Panc1 (cell line): ENCODE results near the gene TMEM115.

Experiments used
- POLR2AphosphoS5 ChIP-seq: IDR thresholded peaks from 2 replicates; pipeline ENCODE4 v1.6.1; 2012; ENCODE audit warnings: mild to moderate bottlenecking, low read depth, low read length, moderate library complexity
- SIN3A ChIP-seq: IDR thresholded peaks from 2 replicates; pipeline ENCODE4 v1.6.1; 2012; ENCODE audit warnings: low read depth, mild to moderate bottlenecking, low read length, moderate library complexity, borderline replicate concordance; ENCODE audit not compliant: insufficient read depth
- TF ChIP-seq, protein P1 (sequence below), 2 experiments: IDR thresholded peaks; 2 replicates each; pipeline ENCODE4 v1.6.1; 2011 to 2012; ENCODE audit warnings: low read depth in 2 of 2, control low read depth in 1 of 2, low read length in 1 of 2, mild to moderate bottlenecking in 1 of 2, moderate library complexity in 1 of 2; ENCODE audit not compliant: insufficient read depth in 1 of 2
- TF ChIP-seq, protein P2 (sequence below): fragments of 450-650 bp; IDR thresholded peaks from 2 replicates; pipeline ENCODE4 v1.5.1; 2017; ENCODE audit warnings: mild to moderate bottlenecking

DNA sequence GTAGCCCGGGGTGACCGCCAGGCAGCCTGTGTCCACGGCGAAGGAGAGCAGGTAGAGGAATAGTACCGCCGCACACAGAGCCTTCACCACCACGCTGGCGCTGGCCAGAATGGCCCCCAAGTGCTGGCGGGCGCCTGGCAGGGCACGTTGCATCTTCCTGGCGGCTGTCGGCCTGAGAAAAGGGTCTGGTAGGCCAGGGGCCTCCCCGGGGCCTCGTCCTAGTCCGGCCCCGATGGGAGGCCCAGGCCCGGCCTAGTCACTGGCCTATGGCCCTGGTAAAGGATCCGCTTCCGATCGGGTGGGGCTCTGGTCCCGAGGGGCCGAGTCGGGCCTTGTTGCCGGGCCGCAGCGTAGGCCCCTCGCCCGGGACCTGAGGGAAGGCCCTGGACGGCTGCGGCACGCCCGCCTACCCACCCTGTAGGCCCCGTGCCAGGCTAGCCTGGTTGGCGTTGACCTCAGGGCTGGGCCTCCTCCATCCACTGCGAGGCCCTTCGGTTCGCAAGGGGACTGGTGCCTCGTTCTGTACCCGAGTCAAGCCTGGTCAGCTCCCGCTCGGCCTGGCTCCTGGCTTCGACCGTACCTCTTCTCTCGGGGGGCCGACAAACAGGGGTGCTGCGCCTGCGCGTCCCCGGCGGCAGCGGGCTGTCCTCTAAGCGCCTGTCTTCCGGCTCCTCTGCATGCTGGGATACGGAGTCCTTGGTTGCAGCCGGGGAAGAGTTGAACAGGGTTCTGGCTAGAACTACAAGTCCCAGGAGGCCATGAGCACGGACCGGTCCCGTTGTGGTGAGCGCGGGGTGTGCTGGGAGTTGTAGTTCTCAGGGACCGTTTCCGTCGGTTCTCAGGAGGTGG, at the start of gene TMEM115:
- TF ChIP-seq, protein P1, sequence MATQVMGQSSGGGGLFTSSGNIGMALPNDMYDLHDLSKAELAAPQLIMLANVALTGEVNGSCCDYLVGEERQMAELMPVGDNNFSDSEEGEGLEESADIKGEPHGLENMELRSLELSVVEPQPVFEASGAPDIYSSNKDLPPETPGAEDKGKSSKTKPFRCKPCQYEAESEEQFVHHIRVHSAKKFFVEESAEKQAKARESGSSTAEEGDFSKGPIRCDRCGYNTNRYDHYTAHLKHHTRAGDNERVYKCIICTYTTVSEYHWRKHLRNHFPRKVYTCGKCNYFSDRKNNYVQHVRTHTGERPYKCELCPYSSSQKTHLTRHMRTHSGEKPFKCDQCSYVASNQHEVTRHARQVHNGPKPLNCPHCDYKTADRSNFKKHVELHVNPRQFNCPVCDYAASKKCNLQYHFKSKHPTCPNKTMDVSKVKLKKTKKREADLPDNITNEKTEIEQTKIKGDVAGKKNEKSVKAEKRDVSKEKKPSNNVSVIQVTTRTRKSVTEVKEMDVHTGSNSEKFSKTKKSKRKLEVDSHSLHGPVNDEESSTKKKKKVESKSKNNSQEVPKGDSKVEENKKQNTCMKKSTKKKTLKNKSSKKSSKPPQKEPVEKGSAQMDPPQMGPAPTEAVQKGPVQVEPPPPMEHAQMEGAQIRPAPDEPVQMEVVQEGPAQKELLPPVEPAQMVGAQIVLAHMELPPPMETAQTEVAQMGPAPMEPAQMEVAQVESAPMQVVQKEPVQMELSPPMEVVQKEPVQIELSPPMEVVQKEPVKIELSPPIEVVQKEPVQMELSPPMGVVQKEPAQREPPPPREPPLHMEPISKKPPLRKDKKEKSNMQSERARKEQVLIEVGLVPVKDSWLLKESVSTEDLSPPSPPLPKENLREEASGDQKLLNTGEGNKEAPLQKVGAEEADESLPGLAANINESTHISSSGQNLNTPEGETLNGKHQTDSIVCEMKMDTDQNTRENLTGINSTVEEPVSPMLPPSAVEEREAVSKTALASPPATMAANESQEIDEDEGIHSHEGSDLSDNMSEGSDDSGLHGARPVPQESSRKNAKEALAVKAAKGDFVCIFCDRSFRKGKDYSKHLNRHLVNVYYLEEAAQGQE (IDR thresholded peaks at IDR 0.05; ENCODE audit: insufficient read depth in 1 of 2, low read depth in 2 of 2, low read length in 1 of 2) = no peak
- TF ChIP-seq, protein P2, sequence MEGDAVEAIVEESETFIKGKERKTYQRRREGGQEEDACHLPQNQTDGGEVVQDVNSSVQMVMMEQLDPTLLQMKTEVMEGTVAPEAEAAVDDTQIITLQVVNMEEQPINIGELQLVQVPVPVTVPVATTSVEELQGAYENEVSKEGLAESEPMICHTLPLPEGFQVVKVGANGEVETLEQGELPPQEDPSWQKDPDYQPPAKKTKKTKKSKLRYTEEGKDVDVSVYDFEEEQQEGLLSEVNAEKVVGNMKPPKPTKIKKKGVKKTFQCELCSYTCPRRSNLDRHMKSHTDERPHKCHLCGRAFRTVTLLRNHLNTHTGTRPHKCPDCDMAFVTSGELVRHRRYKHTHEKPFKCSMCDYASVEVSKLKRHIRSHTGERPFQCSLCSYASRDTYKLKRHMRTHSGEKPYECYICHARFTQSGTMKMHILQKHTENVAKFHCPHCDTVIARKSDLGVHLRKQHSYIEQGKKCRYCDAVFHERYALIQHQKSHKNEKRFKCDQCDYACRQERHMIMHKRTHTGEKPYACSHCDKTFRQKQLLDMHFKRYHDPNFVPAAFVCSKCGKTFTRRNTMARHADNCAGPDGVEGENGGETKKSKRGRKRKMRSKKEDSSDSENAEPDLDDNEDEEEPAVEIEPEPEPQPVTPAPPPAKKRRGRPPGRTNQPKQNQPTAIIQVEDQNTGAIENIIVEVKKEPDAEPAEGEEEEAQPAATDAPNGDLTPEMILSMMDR = no peak
- TF ChIP-seq SIN3A (no peak), POLR2AphosphoS5 (peak; percentile 52; the same call in 1 of the 2 replicates)
